GM13976 (cell line): ENCODE results near the gene HCFC2.

ENCODE experiments used
- DNase-seq: peaks from one replicate; pipeline ENCODE4 v3.0.0; 2012; ENCODE audit warnings: low spot score
- in situ Hi-C: fragments of 300-500 bp; cut with MboI; formaldehyde crosslinking; loops from one replicate; pipeline ENCODE4 v1.12.0; 2022; ENCODE audit warnings: low sequenced_read_pairs, mixed read lengths, inconsistent platforms; ENCODE audit not compliant: unreplicated experiment
- TF ChIP-seq, protein P1 (sequence below): IDR thresholded peaks from 2 replicates; pipeline ENCODE4 v1.5.1; 2012; ENCODE audit warnings: borderline replicate concordance, mild to moderate bottlenecking; ENCODE audit not compliant: insufficient read depth; ENCODE audit errors: extremely low read depth, missing control alignments, control extremely low read depth

Gene HCFC2

DNA sequence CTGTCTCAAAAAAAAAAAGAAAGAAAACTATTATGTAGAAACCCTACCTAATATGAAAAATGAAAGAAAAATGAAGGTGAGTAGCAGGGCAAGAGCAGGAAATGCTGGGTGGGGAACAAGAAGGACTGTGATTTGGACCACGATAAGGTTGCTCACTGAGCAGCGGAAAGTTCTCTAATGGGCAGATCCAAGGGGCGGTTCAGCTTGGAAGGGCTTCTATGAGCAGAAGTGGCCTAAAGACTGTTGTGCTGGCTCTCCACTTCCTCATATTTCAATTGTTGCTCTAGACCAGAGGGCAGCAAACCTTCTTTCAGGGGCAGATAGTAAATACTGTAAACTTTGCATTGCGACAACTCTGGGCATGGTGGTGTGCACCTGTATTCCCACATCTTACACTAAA is 90.0 kb downstream of the HCFC2 start:
- in situ Hi-C loops, result no loop called here
- no peak for DNase-seq
- TF ChIP-seq, protein P1, sequence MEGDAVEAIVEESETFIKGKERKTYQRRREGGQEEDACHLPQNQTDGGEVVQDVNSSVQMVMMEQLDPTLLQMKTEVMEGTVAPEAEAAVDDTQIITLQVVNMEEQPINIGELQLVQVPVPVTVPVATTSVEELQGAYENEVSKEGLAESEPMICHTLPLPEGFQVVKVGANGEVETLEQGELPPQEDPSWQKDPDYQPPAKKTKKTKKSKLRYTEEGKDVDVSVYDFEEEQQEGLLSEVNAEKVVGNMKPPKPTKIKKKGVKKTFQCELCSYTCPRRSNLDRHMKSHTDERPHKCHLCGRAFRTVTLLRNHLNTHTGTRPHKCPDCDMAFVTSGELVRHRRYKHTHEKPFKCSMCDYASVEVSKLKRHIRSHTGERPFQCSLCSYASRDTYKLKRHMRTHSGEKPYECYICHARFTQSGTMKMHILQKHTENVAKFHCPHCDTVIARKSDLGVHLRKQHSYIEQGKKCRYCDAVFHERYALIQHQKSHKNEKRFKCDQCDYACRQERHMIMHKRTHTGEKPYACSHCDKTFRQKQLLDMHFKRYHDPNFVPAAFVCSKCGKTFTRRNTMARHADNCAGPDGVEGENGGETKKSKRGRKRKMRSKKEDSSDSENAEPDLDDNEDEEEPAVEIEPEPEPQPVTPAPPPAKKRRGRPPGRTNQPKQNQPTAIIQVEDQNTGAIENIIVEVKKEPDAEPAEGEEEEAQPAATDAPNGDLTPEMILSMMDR, result no peak

DNA sequence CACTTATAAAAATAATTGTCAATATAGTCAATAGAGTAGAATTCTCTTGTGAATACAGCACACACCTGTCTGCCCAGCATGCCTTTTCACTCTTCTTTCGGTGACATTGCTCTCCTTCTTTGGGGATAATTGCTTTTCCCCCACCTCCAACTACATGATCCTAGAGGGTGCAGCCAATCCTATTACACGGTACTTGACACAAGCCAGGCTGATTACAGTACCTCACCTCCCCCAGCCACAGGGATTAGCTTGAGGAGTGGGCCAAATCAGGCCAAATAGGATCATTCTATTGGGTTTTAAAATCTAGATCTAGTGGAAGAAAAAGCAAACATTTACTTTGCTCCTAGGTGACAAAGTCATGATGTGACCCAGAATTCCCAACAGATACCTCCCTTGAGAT is 90.5 kb downstream of the HCFC2 start:
- DNase-seq, result no peak
- TF ChIP-seq, protein P1, result no peak
- in situ Hi-C loops, result no loop called here
